Activated CD4-positive, alpha-beta T cell treated with anti-CD3 and anti-CD28 coated beads for 1 hour (primary cell): ENCODE results near the gene C20orf144.
"Not testable (repeated sequence)": the region's sequence is repeated elsewhere in the genome, so short reads cannot be mapped to it uniquely, and the experiment has no call there.

Experiments used
- DNase-seq: peaks from one replicate; pipeline ENCODE4 v3.0.0-alpha.2; 2020

The C20orf144 gene

DNA sequence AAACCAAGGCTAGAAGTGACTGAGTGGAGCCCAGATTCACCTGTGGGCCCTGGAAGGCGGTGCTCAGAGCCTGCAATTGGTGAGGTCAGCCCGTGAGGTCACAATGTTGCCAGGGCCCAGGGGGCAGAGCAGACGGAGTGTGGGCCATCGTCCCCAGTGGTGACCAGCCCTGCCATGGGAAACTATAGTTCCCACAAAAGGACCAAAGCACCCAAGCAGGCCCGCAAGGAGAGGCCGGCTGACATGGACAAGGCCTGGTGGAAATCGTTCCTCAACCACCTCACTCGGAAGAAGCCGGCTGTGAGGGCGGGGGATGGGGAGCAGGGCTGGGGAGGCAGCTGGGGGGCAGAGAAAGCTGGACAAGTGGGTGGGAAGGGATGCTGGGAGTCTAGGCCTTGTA is at the start of gene C20orf144:
C20orf144 (plus strand) TSS at position 156 of the 400 bp plus-strand sequence; CDS start at position 175, 19 bp downstream.
- DNase-seq: no peak

DNA sequence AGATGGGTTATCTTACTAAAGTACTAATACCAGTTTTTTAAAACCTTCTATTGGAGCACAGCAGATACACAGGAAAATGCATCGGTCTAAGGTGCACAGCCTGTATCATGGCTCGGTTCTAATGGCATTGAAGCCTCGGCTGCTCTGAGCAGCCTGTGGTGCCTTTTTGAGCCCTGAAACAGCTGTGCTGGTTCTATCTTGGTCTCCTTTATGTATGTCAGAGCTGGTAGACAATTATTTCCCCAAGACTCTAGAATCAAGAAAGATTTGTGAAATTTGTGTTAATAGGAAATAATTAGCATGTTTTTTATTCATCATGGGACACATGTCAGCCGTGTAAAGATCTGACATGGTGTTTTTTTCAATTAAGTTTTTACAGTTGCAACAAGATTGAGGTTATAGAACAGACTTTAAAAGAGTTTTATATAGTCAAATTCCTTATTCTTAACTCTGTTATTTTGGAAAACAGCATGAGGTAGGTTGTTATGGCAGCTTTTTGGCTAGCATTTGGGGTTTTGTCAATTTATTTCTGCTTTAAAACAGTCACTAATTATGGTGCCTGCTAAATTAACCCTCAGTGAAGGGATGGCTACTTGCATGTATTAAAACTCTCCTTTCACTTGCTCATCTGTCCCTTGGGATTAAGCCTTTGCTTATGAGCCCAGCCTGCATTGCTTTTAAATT is 40.3 kb upstream of the C20orf144 start:
- DNase-seq: no peak

DNA sequence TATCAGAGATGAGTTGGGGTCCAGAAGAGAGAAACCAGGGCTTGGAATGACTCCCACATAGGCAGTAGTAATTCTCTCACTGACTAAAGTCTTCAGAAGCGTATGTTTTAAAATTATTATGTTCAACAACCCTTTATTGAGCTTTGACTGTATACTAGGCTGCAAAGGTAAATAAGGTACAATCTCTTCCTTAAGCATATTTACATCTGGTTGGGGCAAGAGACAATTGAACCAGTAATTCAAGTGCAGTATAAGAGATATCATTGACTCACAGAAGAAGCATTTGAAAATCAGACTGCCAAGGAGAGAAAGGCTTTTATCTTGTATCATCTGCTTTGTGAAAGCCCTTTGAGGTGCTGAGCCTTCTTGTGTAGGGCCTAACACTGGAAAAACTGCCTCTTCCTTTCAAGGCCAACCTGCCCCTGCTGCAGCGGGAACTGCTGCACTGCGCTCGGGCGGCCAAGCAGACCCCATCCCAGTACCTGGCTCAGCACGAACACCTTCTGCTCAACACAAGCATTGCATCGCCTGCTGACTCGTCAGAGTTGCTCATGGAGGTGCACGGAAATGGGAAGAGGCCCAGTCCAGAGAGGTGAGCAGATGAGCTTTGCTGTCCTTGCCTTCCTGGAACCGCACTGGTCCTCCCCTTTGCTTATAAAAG is 39.3 kb upstream of the C20orf144 start:
- DNase-seq: no peak

DNA sequence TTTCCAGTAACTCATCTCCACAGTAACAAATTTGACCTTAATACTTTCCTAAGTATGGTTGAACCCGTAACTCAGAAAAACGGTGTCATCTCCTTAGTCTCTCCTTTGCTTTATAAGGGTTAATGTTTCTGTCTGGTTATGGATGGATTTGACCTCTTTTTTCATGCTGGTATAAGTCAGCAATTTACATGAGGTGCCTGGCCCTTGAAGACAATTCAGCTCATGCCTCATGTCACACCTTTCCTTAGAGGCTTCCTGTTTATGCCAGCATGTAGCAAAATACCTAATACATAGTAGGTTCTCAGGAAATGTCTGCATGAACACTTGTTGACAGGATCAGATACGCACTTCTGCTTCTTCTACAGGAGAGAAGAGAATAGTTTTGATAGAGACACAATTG is 37.7 kb upstream of the C20orf144 start:
- DNase-seq: no peak

DNA sequence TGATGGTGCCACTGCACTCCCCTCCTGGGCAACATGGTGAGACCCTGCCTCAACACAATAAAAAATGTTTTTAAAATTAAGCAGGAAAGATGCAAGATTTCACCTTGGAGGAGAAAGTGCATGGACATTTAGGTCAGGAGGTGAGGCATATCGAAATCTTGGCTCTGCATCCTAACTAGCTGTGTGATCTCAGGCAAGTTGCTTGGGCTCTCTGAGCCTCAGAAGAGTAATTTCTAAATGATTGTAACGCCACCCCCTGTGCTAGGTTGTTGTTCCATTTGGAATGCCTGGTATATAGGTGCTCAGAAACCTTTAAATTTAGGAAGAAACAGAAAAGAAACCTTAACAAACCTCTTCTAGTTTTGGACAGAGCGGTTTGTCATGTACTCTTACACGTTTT is 35.9 kb upstream of the C20orf144 start:
- DNase-seq: no peak

DNA sequence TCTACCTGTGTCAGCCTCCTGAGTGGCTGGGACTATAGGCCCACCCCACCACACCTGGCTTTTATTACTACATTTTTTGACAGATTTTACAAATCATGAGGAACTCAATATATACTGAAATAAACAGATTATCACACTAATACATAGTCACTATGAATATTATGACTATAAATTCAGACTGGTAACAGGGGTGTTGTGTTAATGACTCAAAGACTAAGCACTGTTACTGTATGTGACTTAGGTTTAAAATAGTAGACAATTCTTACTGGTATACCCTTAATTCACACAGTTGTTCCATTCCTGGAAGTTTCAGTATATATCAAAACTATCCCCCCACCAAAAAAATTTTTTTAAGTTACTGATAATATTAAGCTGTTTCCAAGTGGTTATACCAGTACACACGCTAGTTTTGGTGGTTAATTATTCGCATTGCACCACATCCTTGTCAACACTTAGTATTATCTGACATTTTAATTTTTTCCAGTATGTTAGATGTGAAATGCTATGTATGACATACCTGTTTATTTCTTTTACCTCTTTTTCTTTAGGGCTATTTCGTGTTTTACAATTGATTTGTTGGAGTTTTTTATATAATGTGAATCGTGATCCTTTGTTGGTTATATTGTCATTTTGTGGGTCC is 34.4 kb upstream of the C20orf144 start:
- DNase-seq: no peak

DNA sequence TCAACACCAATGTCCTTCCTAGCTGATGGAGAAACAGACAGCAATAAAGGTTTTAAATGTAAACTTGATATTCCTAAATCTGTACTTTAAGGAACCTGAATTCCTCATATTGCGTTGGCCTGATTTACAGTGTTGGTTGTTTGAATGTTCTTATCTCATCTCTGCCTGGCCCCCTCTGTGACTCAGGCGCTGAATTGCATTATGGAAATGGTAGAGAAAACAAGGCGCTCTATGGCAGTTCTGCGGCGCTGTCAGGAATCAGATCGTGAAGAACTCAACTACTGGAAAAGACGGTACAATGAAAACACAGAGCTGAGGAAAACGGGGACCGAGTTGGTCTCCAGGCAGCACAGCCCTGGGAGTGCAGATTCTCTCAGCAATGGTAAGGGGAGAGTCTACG is 32.6 kb upstream of the C20orf144 start:
- no peak for DNase-seq

DNA sequence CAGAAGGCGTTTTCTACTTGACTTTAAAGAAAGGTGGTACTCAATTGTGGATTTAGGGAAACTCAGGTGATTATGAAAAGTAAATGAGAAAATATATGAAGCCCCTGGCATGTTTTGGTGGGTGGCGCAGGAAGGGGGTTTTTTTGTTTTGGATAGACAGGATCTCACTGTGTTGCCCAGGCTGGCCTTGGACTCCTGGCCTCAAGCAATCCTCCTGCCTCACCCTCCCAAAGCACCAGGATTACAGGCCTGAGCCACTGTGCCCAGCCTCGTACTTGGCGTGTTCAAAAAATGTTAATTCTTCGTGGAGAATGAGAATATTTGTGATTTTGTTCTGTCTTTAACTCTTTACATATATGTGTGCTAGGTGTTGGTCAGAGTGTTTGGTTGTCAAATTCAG is 32.1 kb upstream of the C20orf144 start:
- no peak for DNase-seq

DNA sequence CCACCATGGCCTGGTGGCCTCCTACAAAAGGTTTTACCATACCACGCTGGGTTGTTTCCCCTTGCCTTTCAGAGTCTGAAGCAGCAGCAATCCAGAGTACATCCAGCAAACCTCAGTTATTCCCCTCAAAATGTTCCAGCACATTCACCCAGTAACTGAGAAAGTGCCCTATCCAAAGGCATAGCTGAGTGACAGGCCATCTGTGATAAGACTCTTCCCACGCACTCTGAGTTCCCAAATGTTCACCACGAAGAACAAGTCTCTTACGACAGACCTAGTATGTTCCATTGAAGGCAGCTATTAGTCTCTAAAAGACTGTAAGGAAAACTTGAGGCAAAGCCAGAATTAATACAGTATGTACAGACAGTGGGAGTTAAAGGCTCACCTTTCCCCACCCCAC is 31.6 kb upstream of the C20orf144 start:
- DNase-seq: no peak

DNA sequence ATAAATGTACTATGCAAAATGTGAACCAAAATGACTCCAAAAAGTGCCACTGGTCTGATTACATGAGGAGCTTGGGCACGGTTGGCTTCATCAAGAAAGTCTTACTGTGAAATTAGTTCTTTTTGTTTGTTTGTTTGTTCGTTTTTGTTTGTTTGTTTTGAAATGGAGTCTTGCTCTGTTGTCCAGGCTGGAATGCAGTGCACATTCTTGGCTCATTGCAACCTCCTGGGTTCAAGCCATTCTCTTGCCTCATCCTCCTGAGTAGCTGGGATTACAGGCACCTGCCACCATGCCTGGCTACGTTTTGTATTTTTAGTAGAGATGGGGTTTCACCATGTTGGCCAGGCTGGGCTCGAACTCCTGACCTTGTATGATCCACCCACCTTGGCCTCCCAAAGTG is 30.2 kb upstream of the C20orf144 start:
- DNase-seq: not testable (repeated sequence)

DNA sequence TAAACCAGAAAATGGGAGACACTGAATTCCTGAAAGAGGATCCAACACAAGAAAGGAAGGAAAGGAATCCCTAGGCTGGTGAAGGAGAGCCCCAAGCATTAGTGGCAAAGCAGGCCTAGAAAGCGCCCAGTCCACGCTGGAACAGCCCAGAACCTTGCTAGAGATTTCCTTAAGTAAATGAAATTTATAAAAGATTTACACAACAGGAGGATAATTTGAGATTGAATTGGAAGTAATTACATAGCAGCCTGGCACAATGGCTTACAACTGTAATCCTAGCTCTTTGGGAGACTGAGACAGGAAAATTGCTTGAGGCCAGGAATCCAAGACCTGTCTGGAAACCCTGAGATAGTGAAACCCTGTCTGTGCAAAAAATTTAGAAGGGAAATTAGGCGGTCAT is 26.8 kb upstream of the C20orf144 start:
- no peak for DNase-seq

DNA sequence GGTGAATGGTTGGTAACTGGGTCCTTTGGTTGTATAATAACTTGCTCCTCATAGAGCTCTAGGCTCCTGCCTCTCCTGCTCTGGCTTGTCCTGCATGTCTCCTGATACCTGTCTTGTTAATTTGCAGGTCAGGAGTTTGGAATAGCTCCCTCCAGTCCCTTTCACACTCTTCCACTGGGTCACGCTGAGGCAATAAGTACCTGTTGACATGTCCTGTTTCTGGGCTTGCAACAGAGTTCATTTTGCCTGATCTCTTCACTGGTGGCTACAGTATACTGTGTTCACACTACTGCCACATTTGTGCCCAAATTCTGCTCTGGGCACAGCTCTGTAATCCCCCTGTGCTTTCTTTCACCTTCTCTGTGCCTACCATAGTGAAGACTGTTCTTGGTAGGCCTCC is 25.4 kb upstream of the C20orf144 start:
- DNase-seq: no peak

DNA sequence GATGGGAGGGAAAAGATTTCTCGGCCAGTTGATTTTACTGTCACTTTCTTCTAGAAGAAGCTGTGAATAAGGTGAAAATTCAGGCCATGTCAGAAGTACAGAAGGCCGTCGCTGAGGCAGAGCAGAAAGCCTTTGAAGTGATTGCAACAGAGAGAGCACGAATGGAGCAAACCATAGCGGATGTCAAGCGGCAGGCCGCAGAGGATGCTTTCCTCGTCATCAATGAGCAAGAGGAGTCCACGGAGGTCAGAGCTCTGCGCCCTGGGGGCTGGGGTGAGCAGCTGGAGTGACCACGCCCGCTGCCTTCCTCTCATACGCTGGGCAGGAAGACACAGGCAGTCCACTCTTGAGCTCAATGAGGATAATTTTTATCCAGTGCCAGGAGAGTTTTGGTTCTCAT is 21.8 kb upstream of the C20orf144 start:
- DNase-seq: no peak

DNA sequence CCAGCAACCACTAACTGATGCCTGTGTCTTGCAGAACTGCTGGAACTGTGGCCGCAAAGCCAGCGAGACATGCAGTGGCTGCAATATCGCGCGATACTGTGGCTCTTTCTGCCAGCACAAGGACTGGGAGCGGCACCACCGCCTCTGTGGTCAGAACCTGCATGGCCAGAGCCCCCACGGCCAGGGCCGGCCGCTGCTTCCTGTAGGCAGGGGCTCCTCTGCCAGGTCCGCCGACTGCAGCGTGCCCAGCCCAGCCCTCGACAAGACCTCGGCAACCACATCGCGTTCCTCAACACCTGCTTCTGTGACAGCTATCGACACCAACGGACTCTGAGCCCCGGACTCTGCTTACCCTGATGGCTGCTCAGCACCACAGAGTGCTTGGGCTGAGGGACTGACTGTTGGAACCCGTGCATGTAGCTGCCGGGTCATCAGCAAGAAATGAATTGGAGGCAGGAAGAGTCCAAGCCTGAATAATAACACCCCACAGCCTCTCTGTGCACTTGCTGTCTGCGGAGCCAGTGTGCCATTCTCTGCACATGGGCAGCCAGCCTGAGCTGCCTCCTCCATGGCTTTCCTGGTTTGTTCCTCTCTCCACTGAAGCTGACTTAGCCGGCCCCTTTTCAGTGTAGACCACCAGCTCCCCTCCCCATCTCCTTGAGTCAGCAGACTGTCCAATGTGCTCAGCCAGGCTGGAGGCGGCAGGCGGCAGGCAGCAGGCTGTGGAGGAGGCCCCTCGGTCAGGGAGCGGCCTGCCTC is 17.6 kb upstream of the C20orf144 start:
- DNase-seq: no peak

DNA sequence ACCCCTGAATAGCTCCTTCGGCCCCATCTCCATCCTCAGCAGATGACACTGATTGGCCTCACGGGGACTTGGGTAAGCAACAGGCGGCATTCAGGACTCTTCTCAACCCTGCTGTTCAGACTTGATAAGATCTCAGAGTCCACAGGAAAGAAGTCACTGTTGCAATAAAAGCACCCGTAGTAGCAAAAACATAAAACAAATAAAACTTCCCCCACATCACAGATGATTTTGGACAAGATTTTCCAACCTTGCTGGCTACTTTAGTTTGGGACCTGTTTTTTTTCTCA is 17.1 kb upstream of the C20orf144 start:
- no peak for DNase-seq

DNA sequence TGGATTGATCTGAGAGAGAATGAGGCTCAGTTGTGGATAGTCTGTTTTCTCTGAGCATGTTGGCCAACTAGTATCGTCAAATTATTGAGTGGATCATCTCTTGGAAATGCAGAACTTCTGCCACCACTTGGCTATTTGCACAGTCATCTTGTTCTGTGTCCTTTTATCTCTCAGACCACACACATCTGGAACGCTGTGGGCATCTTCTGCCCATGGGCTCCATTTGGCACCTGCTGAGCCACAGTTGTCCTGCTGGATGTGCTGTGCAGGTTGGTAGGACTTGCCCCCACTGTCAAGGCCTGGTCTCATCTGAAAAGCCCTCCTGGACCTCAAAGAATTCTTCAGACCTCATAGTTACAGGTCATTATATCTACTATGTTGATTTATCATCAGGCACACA is 16.7 kb upstream of the C20orf144 start:
- no peak for DNase-seq

DNA sequence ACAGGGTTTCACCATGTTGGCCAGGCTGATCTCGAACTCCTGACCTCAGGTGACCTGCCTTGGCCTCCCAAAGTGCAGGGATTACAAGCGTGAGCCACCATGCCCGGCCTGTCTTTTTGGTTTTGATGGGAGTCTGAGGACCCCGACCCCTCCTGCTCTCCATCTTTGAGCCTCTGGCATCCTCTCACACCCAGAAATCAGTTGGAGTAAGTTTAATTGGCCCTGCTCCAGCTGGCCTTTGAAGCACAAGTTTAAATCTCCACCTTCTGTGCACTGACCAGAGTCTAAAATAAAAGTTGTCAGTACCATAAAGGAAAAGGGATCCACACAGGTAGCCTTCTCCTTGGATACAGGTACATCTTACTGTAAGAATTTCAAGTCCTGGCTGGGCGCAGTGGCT is 15.9 kb upstream of the C20orf144 start:
- no peak for DNase-seq

DNA sequence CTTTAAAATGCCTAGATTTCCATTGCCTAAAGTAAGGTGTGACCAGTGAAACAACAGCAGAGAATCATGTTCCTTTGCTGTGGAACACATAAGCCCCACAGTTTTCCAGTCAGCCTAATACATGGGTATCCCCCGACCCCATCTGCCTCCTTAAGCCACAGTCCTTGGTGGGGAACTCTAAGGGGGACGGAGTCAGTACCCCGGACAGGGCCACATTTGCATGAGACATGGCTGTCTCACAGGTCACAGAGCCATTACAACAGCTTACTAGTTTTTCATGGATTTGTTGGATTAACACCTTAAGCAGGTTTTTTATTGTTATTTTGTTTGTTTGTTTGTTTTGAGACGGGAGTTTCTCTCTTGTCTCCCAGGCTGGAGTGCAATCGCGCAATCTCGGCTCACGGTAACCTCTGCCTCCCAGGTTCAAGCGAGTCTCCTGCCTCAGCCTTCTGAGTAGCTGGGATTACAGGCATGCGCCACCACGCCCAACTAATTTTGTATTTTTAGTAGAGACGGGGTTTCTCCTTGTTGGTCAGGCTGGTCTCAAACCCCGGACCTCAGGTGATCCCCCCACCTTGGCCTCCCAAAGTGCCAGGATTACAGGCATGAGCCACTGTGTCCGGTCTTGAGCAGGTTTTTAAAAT is 15.0 kb upstream of the C20orf144 start:
- DNase-seq: not testable (repeated sequence)

DNA sequence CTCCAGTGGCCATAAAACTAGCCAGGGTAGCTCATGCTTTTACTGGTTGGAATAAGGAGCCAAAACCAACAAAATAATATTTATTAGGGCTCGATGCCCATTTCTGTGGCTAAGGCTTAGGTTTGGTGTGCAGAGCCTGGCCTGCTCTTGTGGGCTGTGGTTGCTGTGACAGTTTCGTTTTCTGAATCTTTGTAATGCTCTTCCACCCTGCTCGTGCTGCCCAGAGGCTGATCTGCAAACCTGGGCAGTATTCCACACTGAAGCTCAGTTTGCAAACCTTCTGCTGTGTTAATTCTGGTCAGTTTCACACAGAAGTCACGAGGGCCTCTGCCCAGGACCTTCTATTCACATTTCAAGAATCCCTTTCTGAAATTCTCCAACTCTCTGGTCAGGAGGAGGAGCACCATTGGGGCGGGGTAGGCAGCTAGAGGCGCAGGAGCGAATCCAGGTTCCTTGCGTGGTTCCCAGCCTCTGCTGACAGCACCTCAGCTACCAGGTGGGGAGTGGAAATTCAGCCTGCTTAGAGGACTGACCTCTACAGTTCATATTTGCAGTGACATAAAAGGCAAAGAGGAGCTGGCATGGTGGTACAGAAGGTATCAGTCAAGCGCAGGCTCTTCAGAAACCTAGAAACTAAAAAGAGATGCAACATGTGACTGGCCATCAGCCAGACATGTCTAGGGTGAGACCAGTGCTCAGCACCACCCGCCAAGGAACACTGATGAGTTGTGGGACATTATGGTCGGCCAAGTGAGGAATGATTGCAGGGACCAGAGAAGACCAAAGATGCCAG is 14.3 kb upstream of the C20orf144 start:
- no peak for DNase-seq

DNA sequence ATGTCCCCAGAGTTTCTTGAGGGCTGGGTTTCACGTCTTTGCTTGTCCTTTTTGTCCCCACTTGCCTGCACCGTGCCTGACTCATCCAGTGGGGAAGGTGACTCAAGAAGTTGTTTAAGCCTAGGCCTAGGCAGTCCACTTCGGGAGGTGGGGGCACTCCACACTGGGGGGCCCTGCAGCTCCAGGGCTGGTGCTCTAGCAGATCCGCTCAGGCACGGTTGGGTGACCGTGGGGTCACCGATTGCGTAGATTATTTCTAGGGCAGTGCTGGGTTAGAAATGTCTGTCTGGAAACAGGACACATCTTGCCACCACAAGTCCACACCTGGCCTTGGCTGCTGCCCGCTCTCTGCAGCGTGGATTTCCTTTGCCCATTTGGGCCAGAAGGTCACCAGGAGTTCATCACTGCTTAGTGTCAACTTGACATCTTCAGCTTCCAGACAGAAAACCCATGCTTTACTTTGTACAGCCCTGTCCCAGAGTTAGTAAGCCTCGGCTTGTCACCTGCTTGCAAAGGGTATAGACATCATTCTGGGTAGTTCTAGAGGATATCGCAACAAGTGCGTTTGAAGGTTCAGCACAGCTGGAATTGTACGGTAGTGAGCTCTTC is 13.6 kb upstream of the C20orf144 start:
- DNase-seq: no peak

DNA sequence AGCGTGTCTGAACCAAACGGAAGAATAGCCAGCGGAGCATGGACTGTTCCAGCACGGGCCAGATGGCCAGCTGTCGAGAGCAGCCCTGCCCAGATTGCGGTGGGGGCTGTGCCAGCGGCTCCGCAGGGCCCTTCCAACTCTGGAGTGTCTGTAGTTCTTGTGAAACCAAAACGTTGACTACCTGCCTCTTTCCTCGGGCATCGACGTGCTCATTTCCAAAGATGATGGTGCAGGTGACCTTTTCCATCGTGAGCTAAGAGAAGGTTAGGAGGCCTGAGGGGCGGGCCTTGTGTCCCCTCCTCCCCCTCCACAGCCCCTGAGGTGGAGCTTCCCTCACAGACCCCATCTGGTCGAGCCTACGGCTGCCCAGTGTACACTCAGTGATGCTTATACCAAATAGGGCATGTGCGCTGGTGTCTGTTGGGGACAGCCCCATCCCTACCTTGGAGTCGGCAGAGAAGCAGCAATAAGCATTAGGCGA is 12.9 kb upstream of the C20orf144 start:
- no peak for DNase-seq
